MM.1S (cell line): ENCODE measurements around the gene IZUMO1.

ENCODE experiments used
- DNase-seq: peaks from one replicate; pipeline ENCODE4 v3.0.0-alpha.2; 2015
- H2AFZ ChIP-seq: fragments of 300-600 bp; sonication (generic); 2 replicates; pipeline ENCODE4 v1.6.0; 2016; ENCODE audit warnings: antibody characterized with exemption, low read length
- H3F3A ChIP-seq: fragments of 300-600 bp; sonication (generic); 2 replicates; pipeline ENCODE4 v1.6.1; 2016; ENCODE audit warnings: mild to moderate bottlenecking, antibody characterized with exemption, low read length, moderate library complexity, mixed read lengths; ENCODE audit not compliant: insufficient read depth
- H3K27ac ChIP-seq: fragments of 300-600 bp; sonication (generic); 2 replicates; pipeline ENCODE4 v1.5.1; 2016; ENCODE audit warnings: mild to moderate bottlenecking, low read length
- H3K27me3 ChIP-seq: fragments of 300-600 bp; sonication (generic); replicated peaks from 2 replicates; pipeline ENCODE4 v1.6.0; 2016; ENCODE audit warnings: low read length; ENCODE audit not compliant: insufficient read depth
- H3K36me3 ChIP-seq: fragments of 300-600 bp; sonication (generic); replicated peaks from 2 replicates; pipeline ENCODE4 v1.6.1; 2016; ENCODE audit warnings: mild to moderate bottlenecking, low read length, mixed read lengths; ENCODE audit not compliant: insufficient read depth
- H3K4me1 ChIP-seq: fragments of 300-600 bp; sonication (generic); 2 replicates; pipeline ENCODE4 v1.6.1; 2016; ENCODE audit warnings: low read length, mixed read lengths
- H3K4me2 ChIP-seq: fragments of 300-600 bp; sonication (generic); 2 replicates; pipeline ENCODE4 v1.6.0; 2016; ENCODE audit warnings: low read depth, low read length
- H3K4me3 ChIP-seq: fragments of 300-600 bp; sonication (generic); 2 replicates; pipeline ENCODE4 v1.5.1; 2016; ENCODE audit warnings: low read length, mixed read lengths
- H3K79me2 ChIP-seq: fragments of 300-600 bp; sonication (generic); 2 replicates; pipeline ENCODE4 v1.6.1; 2016; ENCODE audit warnings: mixed run types, low read length, mixed read lengths
- H3K9ac ChIP-seq: fragments of 300-600 bp; sonication (generic); 2 replicates; pipeline ENCODE4 v1.6.1; 2016; ENCODE audit warnings: low read length, mixed read lengths
- H3K9me2 ChIP-seq: fragments of 300-600 bp; sonication (generic); replicated peaks from 2 replicates; pipeline ENCODE4 v1.6.1; 2016; ENCODE audit warnings: mild to moderate bottlenecking, low read length, mixed read lengths; ENCODE audit not compliant: insufficient read depth
- H3K9me3 ChIP-seq: fragments of 300-600 bp; sonication (generic); replicated peaks from 2 replicates; pipeline ENCODE4 v1.6.1; 2016; ENCODE audit warnings: mild to moderate bottlenecking, low read length, mixed read lengths; ENCODE audit not compliant: insufficient read depth
- H4K20me1 ChIP-seq: fragments of 300-600 bp; sonication (generic); 2 replicates; pipeline ENCODE4 v1.6.1; 2016; ENCODE audit warnings: mild to moderate bottlenecking, low read length, moderate library complexity, mixed read lengths; ENCODE audit not compliant: insufficient read depth
- EZH2 ChIP-seq: fragments of 300-600 bp; sonication (generic); optimal IDR thresholded peaks from 2 replicates; pipeline ENCODE3; 2017; ENCODE audit warnings: low read depth, mild to moderate bottlenecking, antibody characterized with exemption, low read length, mixed read lengths
- EZH2phosphoT487 ChIP-seq: fragments of 300-600 bp; sonication (generic); IDR thresholded peaks from 2 replicates; pipeline ENCODE4 v1.6.1; 2018; ENCODE audit warnings: antibody characterized with exemption, low read length
- TF ChIP-seq, protein P1 (sequence below): fragments of 300-600 bp; sonication (generic); IDR thresholded peaks from 2 replicates; pipeline ENCODE4 v1.5.1; 2016; ENCODE audit warnings: antibody characterized with exemption, low read length, mixed read lengths

IZUMO1 gene

GRCh38 chr19:48746110-48746509 lies 599 bp downstream of the IZUMO1 start:
- Histone ChIP-seq H3K27ac (no peak overlapping the region), H3K9me2 (no peaks in the 10 kb centered on the region), H3F3A (no peaks in the 10 kb centered on the region), H3K79me2 (no peaks in the 10 kb centered on the region), H3K9me3 (no peaks in the 10 kb centered on the region), H3K36me3 (no peaks in the 10 kb centered on the region), H3K4me2 (no peak overlapping the region), H2AFZ (no peak overlapping the region), H3K27me3 (peaks cover 79% of the 10 kb centered on the region), H4K20me1 (no peaks in the 10 kb centered on the region), H3K4me3 (no peak overlapping the region), H3K4me1 (no peaks in the 10 kb centered on the region), H3K9ac (no peak overlapping the region)
- TF ChIP-seq EZH2, result no peak
- no peak for TF ChIP-seq EZH2phosphoT487
- TF ChIP-seq, protein P1, sequence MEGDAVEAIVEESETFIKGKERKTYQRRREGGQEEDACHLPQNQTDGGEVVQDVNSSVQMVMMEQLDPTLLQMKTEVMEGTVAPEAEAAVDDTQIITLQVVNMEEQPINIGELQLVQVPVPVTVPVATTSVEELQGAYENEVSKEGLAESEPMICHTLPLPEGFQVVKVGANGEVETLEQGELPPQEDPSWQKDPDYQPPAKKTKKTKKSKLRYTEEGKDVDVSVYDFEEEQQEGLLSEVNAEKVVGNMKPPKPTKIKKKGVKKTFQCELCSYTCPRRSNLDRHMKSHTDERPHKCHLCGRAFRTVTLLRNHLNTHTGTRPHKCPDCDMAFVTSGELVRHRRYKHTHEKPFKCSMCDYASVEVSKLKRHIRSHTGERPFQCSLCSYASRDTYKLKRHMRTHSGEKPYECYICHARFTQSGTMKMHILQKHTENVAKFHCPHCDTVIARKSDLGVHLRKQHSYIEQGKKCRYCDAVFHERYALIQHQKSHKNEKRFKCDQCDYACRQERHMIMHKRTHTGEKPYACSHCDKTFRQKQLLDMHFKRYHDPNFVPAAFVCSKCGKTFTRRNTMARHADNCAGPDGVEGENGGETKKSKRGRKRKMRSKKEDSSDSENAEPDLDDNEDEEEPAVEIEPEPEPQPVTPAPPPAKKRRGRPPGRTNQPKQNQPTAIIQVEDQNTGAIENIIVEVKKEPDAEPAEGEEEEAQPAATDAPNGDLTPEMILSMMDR, result no peak
- no peak for DNase-seq

DNA sequence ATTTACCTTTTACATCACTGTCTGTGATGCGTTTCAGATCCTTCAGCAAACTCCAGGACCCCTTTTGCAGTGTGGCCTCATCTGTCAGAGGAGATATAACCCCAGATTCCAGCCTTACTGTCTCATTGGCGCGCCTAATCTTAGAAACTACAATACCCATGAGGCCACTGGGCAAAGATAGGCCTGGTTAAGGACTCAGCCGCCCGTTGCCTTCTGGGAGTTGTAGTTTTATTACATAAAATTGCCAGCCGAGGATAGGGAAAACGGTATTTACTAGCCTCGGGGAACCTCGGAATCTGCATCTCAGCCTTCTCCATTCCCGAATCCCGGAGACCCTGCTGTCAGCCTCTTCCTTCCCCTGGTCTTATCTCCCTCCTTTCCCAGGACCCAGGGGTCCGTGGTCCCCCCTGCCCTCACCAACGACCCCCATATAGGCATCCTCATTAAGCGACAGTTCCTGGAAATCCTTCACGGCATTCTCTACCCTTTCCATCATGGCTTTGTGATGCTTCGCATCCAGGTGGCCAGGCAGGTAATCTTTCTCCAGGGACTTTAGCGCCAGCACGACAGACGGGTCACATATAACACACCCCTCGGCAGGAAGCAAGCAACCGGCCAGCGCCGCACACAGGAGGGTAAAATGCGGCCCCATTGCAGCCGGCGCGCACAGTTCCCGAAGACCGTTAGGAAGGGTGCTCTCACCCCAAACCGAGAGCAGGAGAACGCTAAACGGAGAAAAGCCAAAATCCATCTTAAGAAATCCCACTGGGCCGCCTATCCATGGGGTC lies 1.3 kb downstream of the IZUMO1 start:
- no peaks in the 10 kb centered on the region for H3K9me2 ChIP-seq
- H3K36me3 ChIP-seq, result no peaks in the 10 kb centered on the region
- TF ChIP-seq, protein P1, result no peak
- no peaks in the 10 kb centered on the region for H3K79me2 ChIP-seq
- no peaks in the 10 kb centered on the region for H3F3A ChIP-seq
- H3K27me3 ChIP-seq, result peaks cover 79% of the 10 kb centered on the region
- H3K4me1 ChIP-seq, result no peaks in the 10 kb centered on the region
- no peak overlapping the region for H3K4me2 ChIP-seq
- H4K20me1 ChIP-seq, result no peaks in the 10 kb centered on the region
- H3K27ac ChIP-seq, result no peak overlapping the region
- no peaks in the 10 kb centered on the region for H3K9me3 ChIP-seq
- H3K9ac ChIP-seq, result no peak overlapping the region
- DNase-seq, result peak; percentile 56
- no peak overlapping the region for H2AFZ ChIP-seq
- H3K4me3 ChIP-seq, result no peak overlapping the region

GRCh38 chr19:48742096-48742495 lies 4.6 kb downstream of the IZUMO1 start:
- no peak overlapping the region for H3K27ac ChIP-seq

More at GRCh38 chr19:48742096-48742495, 4.6 kb downstream of the IZUMO1 start:
- no peak overlapping the region for H2AFZ ChIP-seq
- no peaks in the 10 kb centered on the region for H3K9me3 ChIP-seq
- H3K4me1 ChIP-seq, result no peaks in the 10 kb centered on the region
- no peaks in the 10 kb centered on the region for H3K9me2 ChIP-seq
- H3K27me3 ChIP-seq, result peaks cover 70% of the 10 kb centered on the region
- DNase-seq, result no peak
- H4K20me1 ChIP-seq, result no peaks in the 10 kb centered on the region
- no peaks in the 10 kb centered on the region for H3F3A ChIP-seq
- H3K36me3 ChIP-seq, result no peaks in the 10 kb centered on the region
- TF ChIP-seq EZH2phosphoT487 (no peak), EZH2 (no peak)
- TF ChIP-seq, protein P1, result no peak
- no peak overlapping the region for H3K9ac ChIP-seq
- no peak overlapping the region for H3K4me2 ChIP-seq
- H3K4me3 ChIP-seq, result no peak overlapping the region
- no peaks in the 10 kb centered on the region for H3K79me2 ChIP-seq
